ENCODE measurements around the gene MT1M. TPM values are rescaled to one million over a fixed set of nuclear protein-coding genes. Genes with fewer than 3 reads are reported as not detected.

MT1M gene
- total and polyA plus RNA-seq, 10 donors, result 0.44 to 11.8 (median 3.6) TPM

DNA sequence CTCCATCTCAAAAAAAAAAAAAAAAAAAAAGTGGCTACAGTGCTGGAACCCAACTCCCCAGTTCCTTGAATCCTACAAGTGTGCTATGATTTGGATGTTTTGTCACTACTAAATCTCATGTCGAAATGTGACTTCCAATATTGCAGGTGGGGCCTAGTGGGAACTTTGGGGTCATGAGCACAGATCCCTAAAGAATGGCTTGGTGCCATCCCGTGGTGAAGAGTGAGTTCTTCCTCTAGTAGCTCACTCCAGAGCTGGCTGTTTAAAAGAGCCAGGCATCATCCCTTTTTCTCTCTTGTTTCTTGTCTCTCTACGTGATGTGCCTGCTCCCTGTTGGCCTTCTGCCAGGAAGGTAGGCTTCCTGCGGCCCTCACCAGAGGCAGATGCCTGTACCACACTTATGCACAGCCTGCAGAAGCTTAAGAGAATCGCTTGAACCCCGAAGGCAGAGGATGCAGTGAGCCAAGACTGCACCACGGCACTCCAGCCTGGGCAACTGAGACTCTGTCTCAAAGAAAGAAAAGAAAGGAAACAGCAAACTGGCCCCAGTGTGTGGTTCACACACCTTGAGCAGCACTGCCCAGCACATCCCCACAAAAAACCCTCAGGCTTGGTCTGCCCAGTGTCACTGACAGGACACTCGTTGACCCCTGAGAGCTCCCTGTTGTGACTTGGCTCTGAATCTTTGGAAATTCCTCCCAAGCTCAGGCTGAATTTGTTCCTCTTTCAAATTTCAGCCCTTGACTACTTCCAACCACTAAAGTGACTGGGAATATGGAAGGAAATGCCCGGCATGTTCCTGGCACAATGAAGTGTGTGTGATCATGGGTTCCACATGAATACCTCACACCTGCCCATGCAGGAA is 3.7 kb upstream of the MT1M start:
- Histone ChIP-seq H3K4me3 (no peak overlapping the region), H3K4me1 (peaks cover 0 to 62% (median 36%) of the 10 kb centered on the region in 6 donors), H3K36me3 (no peaks in the 10 kb centered on the region), H3K27me3 (replicated peaks in 1 of 7) (peaks cover 0 to 62% (median 39%) of the 10 kb centered on the region in 7 donors), H3K9me3 (no peaks in the 10 kb centered on the region), H3K27ac (peak overlapping the region in 2 of 8 donors; percentile 22 to 46)
- DNase-seq, result no peak
- intact Hi-C loops (cut with DNase I; ENCODE audit: low total_unique reads), result no loop called here
- TF ChIP-seq POLR2A (IDR thresholded peaks at IDR 0.05), result no peak
- no peak for TF ChIP-seq POLR2AphosphoS5 (IDR thresholded peaks at IDR 0.05)
- TF ChIP-seq, protein P1, sequence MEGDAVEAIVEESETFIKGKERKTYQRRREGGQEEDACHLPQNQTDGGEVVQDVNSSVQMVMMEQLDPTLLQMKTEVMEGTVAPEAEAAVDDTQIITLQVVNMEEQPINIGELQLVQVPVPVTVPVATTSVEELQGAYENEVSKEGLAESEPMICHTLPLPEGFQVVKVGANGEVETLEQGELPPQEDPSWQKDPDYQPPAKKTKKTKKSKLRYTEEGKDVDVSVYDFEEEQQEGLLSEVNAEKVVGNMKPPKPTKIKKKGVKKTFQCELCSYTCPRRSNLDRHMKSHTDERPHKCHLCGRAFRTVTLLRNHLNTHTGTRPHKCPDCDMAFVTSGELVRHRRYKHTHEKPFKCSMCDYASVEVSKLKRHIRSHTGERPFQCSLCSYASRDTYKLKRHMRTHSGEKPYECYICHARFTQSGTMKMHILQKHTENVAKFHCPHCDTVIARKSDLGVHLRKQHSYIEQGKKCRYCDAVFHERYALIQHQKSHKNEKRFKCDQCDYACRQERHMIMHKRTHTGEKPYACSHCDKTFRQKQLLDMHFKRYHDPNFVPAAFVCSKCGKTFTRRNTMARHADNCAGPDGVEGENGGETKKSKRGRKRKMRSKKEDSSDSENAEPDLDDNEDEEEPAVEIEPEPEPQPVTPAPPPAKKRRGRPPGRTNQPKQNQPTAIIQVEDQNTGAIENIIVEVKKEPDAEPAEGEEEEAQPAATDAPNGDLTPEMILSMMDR (IDR thresholded peaks at IDR 0.05 in 8 of 11, conservative IDR thresholded peaks at IDR 0.05 in 3 of 11), result no peak
- WGBS, 5 donors, result 64 to 75% (median 71%) methylated on average over 9 of the region's 9 CpGs

DNA sequence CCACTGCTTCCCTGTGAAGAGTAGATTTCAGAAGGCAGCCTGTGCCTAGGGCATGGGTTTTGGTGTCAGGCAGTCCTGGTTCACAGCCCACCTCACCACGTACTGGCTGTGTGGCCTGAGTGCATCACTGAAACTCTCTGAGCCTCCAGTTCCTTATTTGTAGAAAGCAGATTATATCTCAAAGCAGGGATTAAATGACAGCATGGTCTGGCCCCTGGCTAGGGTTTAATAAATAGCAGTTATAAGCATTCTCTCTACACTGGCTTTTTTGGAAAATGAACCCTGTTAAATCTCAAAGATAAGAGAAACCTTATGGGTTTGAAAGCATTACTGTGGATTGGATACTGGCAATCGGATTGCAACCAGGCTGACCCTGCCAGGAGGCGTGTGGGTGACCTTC is 2.9 kb upstream of the MT1M start:
- 82 to 95% (median 84%) methylated on average over 3 of the region's 3 CpGs for WGBS, 5 donors
- Histone ChIP-seq H3K4me3 (no peak overlapping the region), H3K27ac (peak overlapping the region in 2 of 8 donors; percentile 22 to 46), H3K9me3 (no peaks in the 10 kb centered on the region), H3K36me3 (no peaks in the 10 kb centered on the region), H3K4me1 (peaks cover 0 to 63% (median 36%) of the 10 kb centered on the region in 6 donors), H3K27me3 (replicated peaks in 1 of 7) (peaks cover 0 to 68% (median 47%) of the 10 kb centered on the region in 7 donors)
- TF ChIP-seq POLR2A (IDR thresholded peaks at IDR 0.05) (no peak), POLR2AphosphoS5 (IDR thresholded peaks at IDR 0.05) (no peak)
- TF ChIP-seq, protein P1 (IDR thresholded peaks at IDR 0.05 in 8 of 11, conservative IDR thresholded peaks at IDR 0.05 in 3 of 11), result no peak
- intact Hi-C loops (cut with DNase I; ENCODE audit: low total_unique reads), result no loop called here
- no peak for DNase-seq

DNA sequence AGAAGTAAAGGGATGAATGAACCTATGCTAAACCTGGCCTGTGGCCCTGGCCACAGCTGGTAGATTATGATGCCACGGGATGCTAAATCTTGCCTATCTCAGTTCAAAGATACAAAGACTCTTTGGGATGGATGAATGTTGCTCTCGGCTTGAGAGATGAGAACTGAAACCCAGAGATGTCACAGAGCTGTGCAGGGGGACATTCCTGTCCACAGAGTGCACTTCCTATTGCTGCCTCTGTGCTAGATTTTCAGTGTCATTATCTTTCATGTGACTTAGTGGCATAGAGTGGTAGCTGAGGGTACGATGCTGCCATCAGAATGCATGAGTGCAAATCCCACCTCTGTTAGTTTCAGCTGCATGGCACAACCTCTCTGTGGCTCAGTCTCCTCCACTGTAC is 2.3 kb upstream of the MT1M start:
- H3K4me1 ChIP-seq, result peaks cover 3 to 64% (median 35%) of the 10 kb centered on the region in 6 donors
- DNase-seq, result no peak
- peak overlapping the region in 1 of 8 donors; percentile 8 for H3K27ac ChIP-seq
- no peaks in the 10 kb centered on the region for H3K36me3 ChIP-seq
- intact Hi-C loops (cut with DNase I; ENCODE audit: low total_unique reads), result no loop called here
- WGBS, 5 donors, result 43 to 76% (median 67%) methylated on average over 3 of the region's 3 CpGs
- TF ChIP-seq POLR2A (IDR thresholded peaks at IDR 0.05) (no peak), POLR2AphosphoS5 (IDR thresholded peaks at IDR 0.05) (no peak)
- TF ChIP-seq, protein P1 (IDR thresholded peaks at IDR 0.05 in 8 of 11, conservative IDR thresholded peaks at IDR 0.05 in 3 of 11), result peak in 7 of 11 experiments; percentile 14 to 43 (median 19)
- H3K9me3 ChIP-seq, result no peaks in the 10 kb centered on the region
- H3K27me3 ChIP-seq (replicated peaks in 1 of 7), result peaks cover under 1 to 68% (median 48%) of the 10 kb centered on the region in 7 donors
- H3K4me3 ChIP-seq, result no peak overlapping the region

DNA sequence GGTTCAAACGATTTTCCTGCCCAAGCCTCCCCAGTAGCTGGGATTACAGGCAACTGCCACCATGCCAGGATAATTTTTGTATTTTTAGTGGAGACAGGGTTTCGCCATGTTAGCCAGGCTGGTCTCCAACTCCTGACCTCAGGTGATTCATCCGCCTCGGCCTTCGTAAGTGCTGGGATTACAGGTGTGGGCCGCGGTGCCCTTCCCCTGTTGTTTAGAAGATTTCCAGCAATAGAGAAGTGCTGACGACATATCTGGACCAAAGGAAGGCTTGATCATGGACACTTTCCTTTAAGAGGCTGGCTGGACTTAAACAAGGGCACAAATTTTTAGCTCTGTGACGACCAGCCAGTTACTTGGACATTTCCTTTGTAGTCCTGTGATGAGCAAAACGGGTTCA is 1.3 kb upstream of the MT1M start:
- no peaks in the 10 kb centered on the region for H3K36me3 ChIP-seq
- WGBS, 5 donors, result 83 to 89% (median 87%) methylated on average over 10 of the region's 10 CpGs
- TF ChIP-seq, protein P1 (IDR thresholded peaks at IDR 0.05 in 8 of 11, conservative IDR thresholded peaks at IDR 0.05 in 3 of 11), result no peak
- no peak for TF ChIP-seq POLR2A (IDR thresholded peaks at IDR 0.05)
- no peak for TF ChIP-seq POLR2AphosphoS5 (IDR thresholded peaks at IDR 0.05)
- H3K27me3 ChIP-seq (replicated peaks in 1 of 7), result peaks cover 5 to 68% (median 47%) of the 10 kb centered on the region in 7 donors
- DNase-seq, result no peak
- intact Hi-C loops (cut with DNase I; ENCODE audit: low total_unique reads), result no loop called here
- H3K4me1 ChIP-seq, result peaks cover 9 to 64% (median 32%) of the 10 kb centered on the region in 6 donors
- H3K27ac ChIP-seq, result peak overlapping the region in 1 of 8 donors; percentile 57
- H3K4me3 ChIP-seq, result no peak overlapping the region
- no peaks in the 10 kb centered on the region for H3K9me3 ChIP-seq
